Esophagus muscularis mucosa (tissue), 4 donors: ENCODE results near the gene IGLL1. TPM values are rescaled to one million over a fixed set of nuclear protein-coding genes. Genes with fewer than 3 reads are reported as not detected.

Source experiments
- DNase-seq: peaks from one replicate; pipeline ENCODE4 v3.0.0-alpha.2; 2017; ENCODE audit errors: extremely low spot score
- H3K27ac ChIP-seq, 4 donors: fragments of 200-600 bp; sonication (generic); replicated peaks in 1 of 4; 1 replicate in 3 of 4; 2 replicates in 1 of 4; pipeline ENCODE4 v1.5.1; 2016 to 2019; ENCODE audit warnings: mild to moderate bottlenecking in 1 of 4
- H3K27me3 ChIP-seq, 4 donors: fragments of 200-600 bp; sonication (generic); one replicate each; pipeline versions ENCODE4 v1.5.1 to v1.6.0; 2016 to 2019
- H3K36me3 ChIP-seq, 4 donors: fragments of 200-600 bp; sonication (generic); one replicate each; pipeline ENCODE4 v1.5.1; 2016 to 2019
- H3K4me1 ChIP-seq, 4 donors: fragments of 200-600 bp; sonication (generic); one replicate each; pipeline ENCODE4 v1.5.1; 2016 to 2019
- H3K4me3 ChIP-seq, 4 donors: fragments of 200-600 bp; sonication (generic); 1 replicate in 2 of 4; 2 replicates in 2 of 4; pipeline ENCODE4 v1.5.1; 2016 to 2019; ENCODE audit warnings: mild to moderate bottlenecking in 4 of 4, moderate library complexity in 1 of 4
- H3K9me3 ChIP-seq, 4 donors: fragments of 200-600 bp; sonication (generic); 1 replicate in 3 of 4; 2 replicates in 1 of 4; pipeline ENCODE4 v1.5.1; 2016 to 2019
- EP300 ChIP-seq: sonication (generic); formaldehyde crosslinking; IDR thresholded peaks from one replicate; pipeline ENCODE4 v1.6.1; 2017; ENCODE audit warnings: antibody characterized with exemption
- POLR2A ChIP-seq: fragments of 450-650 bp; IDR thresholded peaks from one replicate; pipeline ENCODE4 v1.6.1; 2017; ENCODE audit warnings: antibody characterized with exemption, moderate library complexity, mild to moderate bottlenecking, low read depth
- POLR2AphosphoS5 ChIP-seq, 2 donors: sonication (generic); formaldehyde crosslinking; IDR thresholded peaks; one replicate each; pipeline ENCODE4 v1.6.1; 2017; ENCODE audit warnings: antibody characterized with exemption in 2 of 2
- WGBS: methylation state at CpG from one replicate; pipeline ENCODE4 v1.1.5; 2018; 5-methylcytosine and 5-hydroxymethylcytosine counted together
- intact Hi-C: fragments of 100-400 bp; cut with DNase I; formaldehyde crosslinking; loops from one replicate; pipeline ENCODE4 v1.15.1; 2023
- total RNA-seq, 4 donors: library from RNA; depleted of rRNA; stranded (reverse); fragments of >200 nt; gene quantifications; one replicate each; pipeline versions ENCODE4 v1.1.0 to v1.2.1, GENCODE V29; 2016
- TF ChIP-seq, protein P1 (sequence below), 3 experiments: fragments of 200-600 bp in 2 of 3; fragments of 450-650 bp in 1 of 3; sonication (generic) in 2 of 3; IDR thresholded peaks; one replicate each; pipeline ENCODE4 v1.5.1; 2017 to 2019; ENCODE audit warnings: antibody characterized with exemption in 3 of 3, mild to moderate bottlenecking in 2 of 3, moderate library complexity in 1 of 3

IGLL1 gene
- total RNA-seq, 4 donors from 2014 or later, result not detected

DNA sequence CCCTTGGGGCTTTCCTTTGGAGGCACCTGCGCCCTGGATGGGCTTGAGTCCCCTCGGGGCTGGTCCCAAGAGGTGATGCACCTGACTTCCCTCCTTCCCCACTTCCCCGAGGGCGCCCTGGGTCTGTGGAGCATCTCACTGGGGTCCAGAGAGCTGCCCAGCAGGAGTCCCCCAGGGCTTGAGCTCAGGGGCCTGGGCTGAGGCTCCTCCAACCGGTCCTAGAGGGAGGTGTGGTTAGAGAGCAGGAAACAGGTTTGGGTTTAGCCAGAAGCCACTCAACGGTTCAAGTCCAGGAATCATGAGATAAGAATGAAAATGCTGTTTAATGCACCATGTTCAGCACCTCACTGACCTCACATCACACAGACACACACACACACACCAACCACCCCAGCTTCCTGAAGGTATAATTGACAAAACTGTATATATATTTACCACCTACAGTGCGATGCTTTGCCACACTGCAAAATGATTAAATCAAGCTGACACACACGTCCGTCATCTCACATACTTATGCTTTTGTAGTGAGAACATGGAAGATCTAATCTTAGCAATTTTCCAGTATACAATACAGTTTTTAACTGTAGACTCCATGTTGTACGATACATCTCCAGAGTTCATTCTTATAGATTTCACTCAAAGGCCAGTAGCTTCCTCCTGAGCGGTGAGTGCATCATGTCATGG, 628 bp upstream of the IGLL1 start:
- no peak for DNase-seq
- TF ChIP-seq POLR2A (no peak), EP300 (no peak), POLR2AphosphoS5 (IDR thresholded peaks at IDR 0.05) (no peak)
- TF ChIP-seq, protein P1, sequence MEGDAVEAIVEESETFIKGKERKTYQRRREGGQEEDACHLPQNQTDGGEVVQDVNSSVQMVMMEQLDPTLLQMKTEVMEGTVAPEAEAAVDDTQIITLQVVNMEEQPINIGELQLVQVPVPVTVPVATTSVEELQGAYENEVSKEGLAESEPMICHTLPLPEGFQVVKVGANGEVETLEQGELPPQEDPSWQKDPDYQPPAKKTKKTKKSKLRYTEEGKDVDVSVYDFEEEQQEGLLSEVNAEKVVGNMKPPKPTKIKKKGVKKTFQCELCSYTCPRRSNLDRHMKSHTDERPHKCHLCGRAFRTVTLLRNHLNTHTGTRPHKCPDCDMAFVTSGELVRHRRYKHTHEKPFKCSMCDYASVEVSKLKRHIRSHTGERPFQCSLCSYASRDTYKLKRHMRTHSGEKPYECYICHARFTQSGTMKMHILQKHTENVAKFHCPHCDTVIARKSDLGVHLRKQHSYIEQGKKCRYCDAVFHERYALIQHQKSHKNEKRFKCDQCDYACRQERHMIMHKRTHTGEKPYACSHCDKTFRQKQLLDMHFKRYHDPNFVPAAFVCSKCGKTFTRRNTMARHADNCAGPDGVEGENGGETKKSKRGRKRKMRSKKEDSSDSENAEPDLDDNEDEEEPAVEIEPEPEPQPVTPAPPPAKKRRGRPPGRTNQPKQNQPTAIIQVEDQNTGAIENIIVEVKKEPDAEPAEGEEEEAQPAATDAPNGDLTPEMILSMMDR (IDR thresholded peaks at IDR 0.05), result no peak
- H3K4me1 ChIP-seq, result no peaks in the 10 kb centered on the region
- peaks cover 0 to 15% (median 0%) of the 10 kb centered on the region in 4 donors for H3K27me3 ChIP-seq
- intact Hi-C loops, result no loop called here
- no peak overlapping the region for H3K27ac ChIP-seq
- WGBS, result 71% methylated on average over 7 of the region's 11 CpGs
- H3K4me3 ChIP-seq, result no peak overlapping the region
- no peaks in the 10 kb centered on the region for H3K36me3 ChIP-seq
- no peaks in the 10 kb centered on the region for H3K9me3 ChIP-seq

DNA sequence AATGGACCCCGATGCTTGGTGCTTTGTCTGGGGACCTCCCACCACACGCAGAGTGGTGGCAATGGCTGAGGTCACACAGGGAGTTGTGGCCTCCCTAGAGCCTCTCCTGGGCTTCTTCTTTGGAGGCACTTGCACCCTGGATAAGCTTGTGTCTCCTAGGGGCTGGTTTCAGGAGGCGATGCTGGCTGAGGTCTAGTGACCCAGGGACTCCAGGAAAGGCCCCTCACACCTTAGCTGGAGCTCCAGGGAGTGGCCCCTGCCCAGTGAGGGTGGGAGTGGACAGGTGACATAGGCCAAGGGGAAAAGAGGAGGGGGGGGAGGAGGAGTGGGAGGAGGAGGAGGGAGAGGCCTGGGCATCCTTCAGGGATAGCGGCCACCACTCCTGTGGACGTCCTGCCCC, 810 bp downstream of the IGLL1 start:
- Histone ChIP-seq H3K27ac (no peak overlapping the region), H3K9me3 (no peaks in the 10 kb centered on the region), H3K4me1 (no peaks in the 10 kb centered on the region), H3K27me3 (peaks cover 0 to 15% (median 0%) of the 10 kb centered on the region in 4 donors), H3K36me3 (no peaks in the 10 kb centered on the region), H3K4me3 (no peak overlapping the region)
- TF ChIP-seq EP300 (no peak), POLR2AphosphoS5 (IDR thresholded peaks at IDR 0.05) (no peak), POLR2A (no peak)
- TF ChIP-seq, protein P1 (IDR thresholded peaks at IDR 0.05), result no peak
- DNase-seq, result no peak
- intact Hi-C loops, result no loop called here
- WGBS, result 89% methylated on average over 4 of the region's 5 CpGs

DNA sequence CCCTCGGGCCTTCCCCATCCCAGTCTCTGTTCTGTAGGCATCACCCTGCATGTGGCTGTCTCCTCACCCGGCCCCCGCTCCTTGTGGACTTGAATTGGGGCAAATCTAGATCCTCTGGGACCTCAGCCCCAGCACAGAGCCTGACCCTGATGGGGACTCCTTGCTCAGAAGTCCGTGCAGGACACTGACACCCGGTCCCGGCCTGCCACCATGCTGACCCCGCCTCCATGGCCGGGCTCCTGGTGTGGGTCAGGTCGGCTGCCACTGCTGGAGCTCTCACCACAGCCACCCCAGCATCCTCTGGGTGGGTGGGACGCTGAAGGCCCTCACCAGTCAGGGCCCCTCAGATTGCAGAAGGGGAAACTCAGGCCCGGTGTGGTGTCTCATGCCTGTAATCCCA, 1.8 kb downstream of the IGLL1 start:
- TF ChIP-seq POLR2AphosphoS5 (IDR thresholded peaks at IDR 0.05), result no peak
- TF ChIP-seq EP300, result no peak
- no peak for TF ChIP-seq POLR2A
- TF ChIP-seq, protein P1 (IDR thresholded peaks at IDR 0.05), result no peak
- intact Hi-C loops, result no loop called here
- WGBS, result 66% methylated on average over 10 of the region's 11 CpGs
- no peak overlapping the region for H3K4me3 ChIP-seq
- H3K4me1 ChIP-seq, result no peaks in the 10 kb centered on the region
- H3K27ac ChIP-seq, result no peak overlapping the region
- no peaks in the 10 kb centered on the region for H3K36me3 ChIP-seq
- H3K27me3 ChIP-seq, result peaks cover 0 to 9% (median 0%) of the 10 kb centered on the region in 4 donors
- no peak for DNase-seq
- H3K9me3 ChIP-seq, result no peaks in the 10 kb centered on the region

DNA sequence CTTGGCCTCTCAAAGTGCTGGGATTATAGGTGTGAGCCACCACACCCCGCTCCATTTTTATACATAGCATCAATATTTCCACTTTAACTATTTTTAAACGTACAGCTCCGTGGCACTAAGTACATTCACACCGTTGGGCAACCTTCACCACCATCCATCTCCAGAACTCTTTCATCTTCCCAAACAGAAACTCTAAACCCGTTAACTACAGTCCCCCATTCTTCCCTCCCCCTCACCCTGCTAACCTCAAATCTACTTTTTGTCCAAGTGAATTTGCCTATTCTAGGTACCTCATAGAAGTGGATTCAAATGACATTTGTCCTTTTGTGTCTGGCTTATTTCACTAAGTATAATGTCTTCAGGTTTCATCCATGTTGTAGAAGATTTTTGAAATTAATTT, 3.4 kb downstream of the IGLL1 start:
- no peak for DNase-seq
- TF ChIP-seq EP300, result no peak
- TF ChIP-seq POLR2A, result no peak
- no peak for TF ChIP-seq POLR2AphosphoS5 (IDR thresholded peaks at IDR 0.05)
- TF ChIP-seq, protein P1 (IDR thresholded peaks at IDR 0.05), result no peak
- no peaks in the 10 kb centered on the region for H3K9me3 ChIP-seq
- H3K27ac ChIP-seq, result no peak overlapping the region
- WGBS, result 62% methylated on average over 5 of the region's 5 CpGs
- H3K4me1 ChIP-seq, result no peaks in the 10 kb centered on the region
- H3K4me3 ChIP-seq, result no peak overlapping the region
- peaks cover 0 to 9% (median 0%) of the 10 kb centered on the region in 4 donors for H3K27me3 ChIP-seq
- no peaks in the 10 kb centered on the region for H3K36me3 ChIP-seq
- intact Hi-C loops, result no loop called here

DNA sequence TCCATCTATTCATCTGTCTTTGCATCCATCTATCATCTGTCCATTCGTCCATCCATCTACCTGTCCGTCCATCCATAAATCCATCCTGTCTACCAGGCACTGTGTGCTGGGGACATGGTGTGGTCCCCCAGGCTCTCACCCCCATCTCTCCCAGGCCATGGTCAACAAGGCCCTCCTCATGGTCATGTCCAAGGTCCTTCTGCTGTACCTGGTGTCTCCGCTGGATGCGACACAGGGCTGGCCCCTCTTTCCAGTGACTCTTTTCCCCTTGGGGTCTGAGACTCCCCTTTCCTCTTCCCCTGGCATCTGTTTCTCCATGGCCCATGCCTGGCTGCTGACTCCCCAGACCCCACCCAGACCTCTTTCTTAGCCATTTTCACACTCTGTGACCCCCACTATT, 4.5 kb downstream of the IGLL1 start:
- DNase-seq, result no peak
- intact Hi-C loops, result no loop called here
- Histone ChIP-seq H3K4me3 (no peak overlapping the region), H3K27me3 (peaks cover 0 to 9% (median 0%) of the 10 kb centered on the region in 4 donors), H3K9me3 (no peaks in the 10 kb centered on the region), H3K27ac (no peak overlapping the region), H3K36me3 (no peaks in the 10 kb centered on the region), H3K4me1 (no peaks in the 10 kb centered on the region)
- 95% methylated on average over 4 of the region's 4 CpGs for WGBS
- TF ChIP-seq, protein P1 (IDR thresholded peaks at IDR 0.05), result no peak
- no peak for TF ChIP-seq POLR2AphosphoS5 (IDR thresholded peaks at IDR 0.05)
- no peak for TF ChIP-seq POLR2A
- TF ChIP-seq EP300, result no peak
